ENCODE data around the gene CD300LF. TPM values are rescaled to one million over a fixed set of nuclear protein-coding genes. Genes with fewer than 3 reads are reported as not detected.

Gene CD300LF
- total and polyA plus RNA-seq, 9 of the 15 experiments (the other 6 are each of a cell fraction or from before 2014, with no cell fraction given) = not detected

DNA sequence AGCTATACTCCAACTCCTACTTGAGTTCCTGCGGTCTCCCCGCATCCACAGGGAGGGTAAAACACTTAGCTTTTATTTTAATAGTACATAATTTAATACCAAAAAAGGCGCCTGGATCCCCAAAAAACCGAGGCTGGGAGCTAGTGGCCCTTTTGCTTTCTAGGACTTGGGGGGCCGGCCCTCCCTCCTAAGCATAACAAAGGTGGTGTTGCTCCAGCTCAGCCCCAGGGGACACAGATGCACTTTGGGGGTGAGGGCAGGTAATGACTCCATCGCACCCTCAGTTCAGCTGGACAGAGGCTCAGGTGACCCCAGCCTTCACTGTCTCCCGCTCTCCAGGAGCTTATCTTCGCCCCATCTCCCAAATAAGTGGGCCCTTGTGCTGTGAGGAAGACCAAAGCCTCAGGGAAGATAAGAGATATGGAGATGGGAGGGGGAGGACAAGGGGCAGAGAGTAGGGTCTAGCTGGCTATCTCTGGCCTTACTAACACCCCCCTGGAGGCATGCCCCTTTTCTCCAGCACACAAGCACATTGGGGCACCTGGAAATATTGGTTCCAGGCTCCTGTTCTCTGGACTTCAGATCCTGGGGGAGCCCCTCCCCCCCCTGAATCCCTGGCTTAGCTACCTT, 32.9 kb upstream of the CD300LF start (continued):
- no peak for TF ChIP-seq ZBTB40 (IDR thresholded peaks at IDR 0.05)
- TF ChIP-seq ZBTB40 (CRISPR knock-in tag; IDR thresholded peaks at IDR 0.05) = no peak
- TF ChIP-seq SP1 (CRISPR knock-in tag; IDR thresholded peaks at IDR 0.05) = no peak
- TF ChIP-seq ZNF785 (CRISPR knock-in tag; IDR thresholded peaks at IDR 0.05) = no peak
- TF ChIP-seq BHLHE40 (IDR thresholded peaks at IDR 0.05; ENCODE audit: low read length) = no peak
- no peak for TF ChIP-seq NONO (IDR thresholded peaks at IDR 0.05; ENCODE audit: low read depth in 2 of 2, low read length in 1 of 2)
- TF ChIP-seq SETDB1 (IDR thresholded peaks at IDR 0.05; ENCODE audit: low read length) = no peak
- no peak for TF ChIP-seq ZNF408 (CRISPR knock-in tag; IDR thresholded peaks at IDR 0.05; ENCODE audit: low read depth)
- no peak for TF ChIP-seq HNRNPL (IDR thresholded peaks at IDR 0.05; ENCODE audit: low read depth, low read length)

Measured in K562 (cell line).